Activated CD8-positive, alpha-beta memory T cell treated with anti-CD3 and anti-CD28 coated beads for 48 hours (primary cell): Measurements from ENCODE around the gene MAGI1.
"Not testable (repeated sequence)": the region's sequence is repeated elsewhere in the genome, so short reads cannot be mapped to it uniquely, and the experiment has no call there.

Experiments used
- DNase-seq, 3 experiments: peaks; one replicate each; pipeline ENCODE4 v3.0.0-alpha.2; 2020; ENCODE audit warnings: low read depth in 2 of 3, low spot score in 2 of 3

Gene MAGI1

DNA sequence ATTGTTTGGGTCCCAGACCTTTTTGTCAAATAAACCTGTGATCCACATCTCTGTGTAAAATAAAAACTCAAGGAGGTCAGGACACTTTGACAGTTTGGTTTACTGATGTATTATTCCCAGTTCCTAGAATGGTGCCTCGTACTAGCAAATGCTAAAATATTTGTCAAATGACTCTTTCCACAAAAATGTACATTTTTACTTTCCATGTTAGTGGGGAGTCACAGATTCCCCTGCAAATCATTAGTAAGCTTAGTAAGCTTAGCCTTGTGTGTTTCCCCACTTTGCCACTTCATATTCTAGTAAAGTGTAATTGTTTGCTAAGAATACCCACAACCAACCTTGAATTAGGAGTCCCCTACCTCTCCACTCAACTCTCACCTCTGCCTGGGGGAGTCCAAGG is 2.4 kb upstream of the MAGI1 start:
- DNase-seq = no peak

DNA sequence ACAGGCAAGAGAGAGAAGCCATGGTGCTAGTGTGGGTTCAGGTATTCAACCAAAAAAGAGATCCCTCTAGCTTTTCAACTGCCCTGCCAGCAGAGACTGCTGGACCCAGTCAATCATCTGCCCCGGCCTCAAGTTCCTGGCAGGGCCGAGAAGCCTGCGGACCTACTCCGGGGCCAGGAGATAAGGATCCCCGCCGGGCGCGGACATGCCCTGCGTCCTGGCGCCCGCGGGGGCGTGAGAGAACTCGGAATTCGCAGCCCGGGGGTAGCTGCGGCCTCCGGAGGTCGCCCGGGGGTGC is 821 bp upstream of the MAGI1 start:
- no peak for DNase-seq

DNA sequence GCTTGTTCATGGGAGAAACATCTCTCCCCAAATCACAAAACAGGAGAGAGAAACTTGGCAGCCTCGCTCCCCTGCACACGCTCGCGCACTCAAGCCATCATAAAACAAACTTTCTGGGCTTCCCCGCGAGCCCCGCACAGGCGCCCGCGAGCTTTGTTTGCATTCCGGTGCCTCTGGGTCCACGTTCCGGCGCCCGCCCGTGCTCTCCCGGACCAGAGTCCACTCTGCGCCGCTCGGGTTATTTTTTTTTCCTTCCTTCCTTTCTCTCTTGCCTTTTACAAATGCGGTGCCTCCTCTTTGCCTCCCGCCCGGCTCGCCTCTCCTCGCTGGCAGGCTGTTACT is 363 bp downstream of the MAGI1 start:
- no peak for DNase-seq

DNA sequence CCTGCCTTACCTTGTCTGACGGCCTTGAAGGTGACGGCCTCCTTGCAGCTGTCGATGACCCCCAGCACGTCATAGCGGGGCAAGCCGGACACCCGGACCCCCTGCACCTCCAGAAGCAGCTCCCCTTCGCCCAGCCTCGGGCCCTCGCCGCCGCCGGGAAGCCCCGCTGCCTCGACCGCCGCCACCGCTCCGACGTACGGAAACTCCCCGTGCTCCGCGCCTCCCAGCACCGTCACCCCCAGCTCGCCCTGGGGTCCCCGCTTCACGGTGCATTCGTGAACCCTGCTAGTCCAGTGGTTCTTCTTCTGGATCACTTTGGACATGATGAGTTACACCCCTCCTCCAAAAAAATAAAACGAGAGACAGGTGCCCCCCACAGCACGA is 740 bp downstream of the MAGI1 start:
- no peak for DNase-seq

DNA sequence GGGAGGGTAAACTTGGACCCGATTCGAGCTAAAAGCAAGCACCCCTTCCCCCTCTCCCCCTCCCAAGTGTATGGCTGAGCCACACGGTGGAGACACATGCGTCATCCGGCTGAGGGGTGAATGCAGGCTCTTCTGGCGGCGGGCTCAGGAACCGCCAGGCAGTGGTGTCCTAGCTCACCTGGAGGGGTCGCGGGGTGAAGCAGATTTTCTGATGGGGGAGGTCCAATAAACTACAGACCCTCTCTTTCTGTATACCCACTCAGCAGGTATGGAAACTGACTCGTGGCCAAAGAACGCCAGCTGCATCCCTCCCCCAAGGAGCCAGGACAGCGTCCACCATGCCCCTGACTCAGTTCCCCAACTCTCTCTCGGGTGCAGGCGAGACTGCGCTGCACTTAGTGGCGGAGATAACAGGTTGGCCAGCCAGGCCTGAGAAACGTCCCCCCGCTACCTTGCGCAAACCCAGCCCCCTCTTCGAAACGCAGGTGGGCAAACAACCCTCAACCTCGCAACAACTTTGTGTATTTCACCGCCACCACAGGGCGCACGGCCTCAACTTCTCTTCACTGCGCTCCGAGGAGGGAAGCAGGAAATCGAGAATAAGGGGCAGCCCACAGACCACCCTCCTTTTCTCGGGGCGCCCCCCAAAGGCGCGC is 1.3 kb downstream of the MAGI1 start:
- DNase-seq = no peak

DNA sequence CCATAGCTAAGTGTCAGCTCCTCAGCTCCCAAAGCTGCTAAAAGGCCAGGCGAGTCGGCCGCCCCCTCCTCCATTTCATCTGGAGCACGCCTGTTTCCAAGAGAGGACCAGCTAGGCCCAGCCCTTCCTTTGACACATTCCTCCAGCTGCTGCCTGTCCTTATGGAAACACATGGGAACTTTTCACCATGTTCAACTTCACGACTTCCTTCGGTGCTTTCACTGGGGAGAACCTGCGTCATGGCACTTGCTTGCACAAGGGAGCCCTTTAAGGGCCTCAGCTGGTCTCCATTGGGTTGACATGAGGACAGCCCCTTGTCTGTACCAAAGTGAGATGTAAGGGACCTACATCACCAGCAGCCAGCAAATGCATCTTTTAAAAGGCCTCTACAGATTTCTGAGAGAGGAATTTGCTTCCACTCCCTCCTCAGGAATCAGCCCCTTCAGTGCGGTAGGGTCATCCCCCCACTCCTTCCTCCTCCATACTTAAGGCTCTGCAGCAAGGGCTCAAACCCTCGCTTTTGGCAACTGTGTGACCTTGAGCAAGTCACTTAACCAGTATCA is 2.1 kb downstream of the MAGI1 start:
- DNase-seq = no peak

DNA sequence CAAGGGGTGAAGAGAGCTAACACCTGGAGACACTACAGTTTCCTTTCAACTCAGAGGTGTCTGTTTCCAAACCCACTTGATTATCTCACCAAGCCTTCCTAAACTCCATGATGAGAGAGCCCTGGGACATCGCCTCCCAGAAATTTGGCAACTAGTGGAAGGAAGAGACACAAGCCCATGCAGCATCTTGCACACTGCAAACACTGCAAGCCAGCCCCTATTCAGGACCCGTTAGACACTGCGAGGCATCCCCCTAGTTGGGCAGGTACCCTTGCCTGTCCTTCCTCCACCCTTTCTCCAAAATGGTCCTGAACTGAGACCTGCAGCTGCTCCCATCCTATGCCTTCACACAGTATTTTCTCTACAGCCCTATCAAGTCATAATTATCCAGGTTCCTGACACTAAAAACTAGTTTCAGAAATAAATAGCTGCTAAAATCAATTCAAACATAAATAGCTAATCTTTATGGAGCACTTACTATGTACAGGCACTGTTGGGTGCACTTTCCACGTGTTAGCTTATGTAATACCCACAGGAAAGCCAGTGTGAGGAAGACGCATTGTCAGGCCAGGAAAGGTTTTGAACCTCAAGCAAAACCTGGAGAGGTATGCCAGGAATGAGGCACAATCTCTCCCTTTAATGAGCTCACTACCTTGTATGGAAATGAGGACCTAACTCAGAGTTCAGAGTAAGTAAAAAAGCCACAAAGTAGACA is 2.8 kb downstream of the MAGI1 start:
- DNase-seq = no peak

DNA sequence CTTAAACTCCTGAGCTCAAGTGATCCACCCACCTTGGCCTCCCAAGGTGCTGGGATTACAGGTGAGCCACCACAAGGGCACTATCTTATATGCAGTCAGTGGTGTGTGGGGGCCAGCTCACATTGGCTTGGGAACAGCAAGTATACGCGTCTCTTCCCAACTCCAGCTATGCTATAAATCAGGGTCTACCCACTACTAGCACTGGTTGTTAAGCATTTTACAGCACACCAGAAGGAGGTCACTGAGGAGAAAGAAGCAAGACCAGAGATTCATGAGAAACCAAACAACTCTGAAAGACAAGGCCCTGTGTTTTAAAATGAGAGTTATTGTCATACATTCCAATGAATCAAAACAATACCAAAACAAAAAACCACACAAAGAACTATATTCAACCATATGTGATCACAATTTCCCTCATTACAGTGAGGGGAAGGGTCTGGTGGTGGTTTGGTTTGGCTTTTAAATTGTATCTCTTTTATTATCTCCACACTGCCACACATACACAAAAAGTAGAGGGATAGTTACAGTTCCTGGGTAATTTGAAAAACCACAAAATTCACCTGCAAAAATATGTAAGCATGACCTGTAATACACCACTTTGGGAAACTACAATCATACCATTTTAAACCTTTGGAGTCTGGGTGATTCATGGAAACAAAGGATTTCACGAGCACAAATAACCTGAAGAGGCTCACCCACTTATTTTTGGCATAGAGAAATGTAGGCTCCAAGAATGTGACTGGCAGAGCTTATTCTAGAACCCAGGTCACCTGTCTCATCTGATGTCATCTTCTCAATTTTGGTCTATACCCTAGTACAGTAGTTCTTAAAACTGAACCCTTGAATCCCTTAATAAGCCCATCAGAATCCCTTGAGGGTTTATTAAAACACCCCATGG is 5.2 kb downstream of the MAGI1 start:
- no peak for DNase-seq

DNA sequence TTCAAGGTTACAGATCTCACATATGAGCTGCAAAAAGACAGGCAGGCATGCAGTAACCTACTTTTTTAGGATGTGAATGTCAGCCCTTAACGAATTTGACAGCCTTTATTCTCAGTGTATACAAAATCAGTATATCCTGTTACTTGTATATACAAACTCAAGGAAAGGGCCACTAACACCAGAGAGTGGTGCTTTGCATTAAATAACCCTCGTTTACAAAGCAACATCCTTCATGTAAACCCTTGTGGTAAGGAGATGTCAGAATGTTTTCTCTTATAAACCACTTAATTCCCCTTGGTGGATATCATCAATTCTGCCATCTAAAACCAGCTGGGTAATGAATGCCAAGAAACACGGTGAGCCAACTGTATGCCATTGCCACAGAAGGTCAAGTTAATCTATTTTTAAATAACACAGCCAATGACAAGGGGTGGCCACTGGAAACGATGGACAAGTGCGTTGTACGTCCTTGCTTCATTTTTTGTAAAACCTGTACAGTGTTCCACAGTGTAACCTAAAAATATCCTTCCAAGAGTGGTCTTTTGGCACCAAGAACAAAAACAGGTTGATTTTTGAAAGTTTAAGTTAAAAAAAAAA is 7.5 kb downstream of the MAGI1 start:
- no peak for DNase-seq

DNA sequence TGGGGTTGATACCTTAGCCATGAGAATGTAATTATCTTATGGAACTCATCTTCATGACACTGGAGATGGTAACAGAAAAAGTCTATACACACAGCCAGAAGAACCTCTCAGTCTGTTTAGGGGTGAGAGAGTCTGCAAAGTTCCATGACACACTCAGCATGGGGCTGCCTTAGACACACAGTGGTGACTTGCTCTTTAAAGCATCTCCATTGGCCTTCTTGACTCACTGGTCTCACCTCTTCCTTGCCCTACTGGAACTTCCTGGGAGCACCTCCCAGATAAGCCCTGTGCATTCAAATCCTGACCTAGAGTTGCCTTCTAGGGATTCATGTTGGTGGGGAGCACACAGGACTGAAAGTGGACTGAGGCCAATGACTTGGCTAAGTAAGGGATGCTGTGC is 9.3 kb downstream of the MAGI1 start:
- DNase-seq = no peak

DNA sequence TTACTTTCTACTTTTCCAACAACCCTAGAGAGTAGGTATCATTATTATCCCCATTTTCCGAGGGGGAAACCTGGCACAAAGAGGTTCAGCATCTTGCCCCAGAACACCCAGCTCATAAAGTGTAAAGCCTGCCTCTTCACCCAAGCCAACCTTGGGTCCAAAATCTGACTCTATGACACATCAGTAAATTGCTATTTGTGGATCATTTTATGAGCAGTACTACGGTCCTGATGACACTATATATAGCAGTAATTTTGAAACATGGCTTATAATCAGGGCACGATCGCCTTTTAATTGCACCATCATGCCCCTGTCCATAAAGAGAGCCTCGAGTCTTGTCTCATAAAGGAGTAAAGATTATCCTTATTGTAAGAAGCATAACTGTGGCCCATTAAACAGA is 9.7 kb downstream of the MAGI1 start:
- DNase-seq = no peak

DNA sequence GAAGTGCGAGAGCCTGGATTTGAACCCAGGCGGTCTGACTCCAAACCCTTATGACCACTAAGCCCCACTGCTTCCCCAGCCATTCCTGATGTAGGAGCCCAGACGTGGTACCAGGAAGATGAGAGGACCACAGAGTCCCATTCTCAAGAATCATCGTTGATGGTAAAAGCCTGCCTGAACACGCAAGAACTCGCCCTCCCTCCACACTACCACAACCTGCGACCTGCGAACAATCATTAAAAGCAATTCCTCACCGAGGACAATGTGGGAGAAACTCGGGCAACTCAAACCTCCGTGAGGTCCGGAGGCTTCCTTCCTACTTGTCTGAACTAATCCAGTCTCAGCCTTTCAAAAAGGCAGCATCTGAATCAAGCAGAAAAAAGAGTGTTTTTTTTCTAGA is 10.3 kb downstream of the MAGI1 start:
- DNase-seq = no peak

DNA sequence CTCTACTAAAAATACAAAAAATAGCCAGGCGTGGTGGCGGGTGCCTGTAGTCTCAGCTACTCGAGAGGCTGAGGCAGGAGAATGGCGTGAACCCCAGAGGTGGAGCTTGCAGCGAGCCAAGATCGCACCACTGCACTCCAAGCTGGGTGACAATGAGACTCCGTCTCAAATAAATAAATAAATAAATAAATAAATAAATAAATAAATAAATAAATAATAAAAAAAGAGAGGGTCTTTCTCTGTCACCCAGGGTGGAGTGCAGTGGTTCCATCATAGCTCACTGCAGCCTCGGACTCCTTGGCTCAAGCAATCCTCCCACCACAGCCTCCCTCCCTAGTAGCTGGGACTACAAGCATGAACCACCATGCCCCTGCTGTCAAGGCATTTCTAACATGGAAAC is 11.6 kb downstream of the MAGI1 start:
- not testable (repeated sequence) for DNase-seq

DNA sequence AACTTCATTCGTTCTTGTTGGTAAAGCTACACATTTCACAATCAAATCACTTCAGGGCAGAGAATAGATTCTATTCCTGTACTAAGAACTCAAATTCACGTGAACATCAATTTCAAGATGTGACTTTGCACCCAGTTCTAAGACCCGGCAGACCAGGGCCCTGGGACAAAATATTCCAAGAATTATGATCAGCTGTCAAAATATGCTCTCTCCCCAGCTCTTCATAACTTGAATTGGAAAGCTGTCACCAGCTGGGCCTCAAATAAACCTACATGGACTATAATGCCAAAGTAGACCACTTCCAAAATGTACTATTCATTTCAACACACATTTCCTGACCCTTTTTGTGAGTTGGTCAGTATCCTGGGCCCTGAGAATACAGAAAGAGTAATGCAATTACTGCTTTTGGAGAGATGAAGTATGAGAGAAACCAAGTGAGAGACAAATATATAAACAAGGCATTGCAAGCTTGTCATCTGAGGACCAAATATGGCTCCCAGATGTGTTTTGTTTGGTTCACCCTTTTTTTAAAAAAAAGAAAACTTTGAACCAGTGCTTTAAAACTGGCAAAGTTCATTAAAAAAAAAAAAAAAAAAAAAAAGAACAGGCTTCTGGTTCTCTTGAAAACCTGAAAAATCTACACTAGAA is 14.9 kb downstream of the MAGI1 start:
- DNase-seq = no peak

DNA sequence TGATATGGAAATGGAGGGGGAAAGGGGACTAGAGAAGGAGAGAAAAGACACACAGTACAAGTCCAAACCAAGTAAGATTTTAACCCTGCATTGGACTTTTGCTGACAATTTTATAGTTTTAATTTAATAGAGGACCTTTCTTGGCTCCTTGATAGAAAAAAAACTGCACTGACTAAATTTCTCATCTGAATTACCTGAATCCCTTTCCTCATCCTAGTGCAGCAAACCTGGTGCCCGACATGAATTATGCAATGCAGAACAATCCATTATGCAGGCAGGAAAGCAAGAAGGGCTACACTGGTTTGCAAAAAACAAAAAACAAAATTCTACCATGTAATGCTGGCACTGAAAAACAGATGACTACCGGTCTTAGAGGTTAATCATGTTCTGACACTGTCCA is 15.5 kb downstream of the MAGI1 start:
- no peak for DNase-seq

DNA sequence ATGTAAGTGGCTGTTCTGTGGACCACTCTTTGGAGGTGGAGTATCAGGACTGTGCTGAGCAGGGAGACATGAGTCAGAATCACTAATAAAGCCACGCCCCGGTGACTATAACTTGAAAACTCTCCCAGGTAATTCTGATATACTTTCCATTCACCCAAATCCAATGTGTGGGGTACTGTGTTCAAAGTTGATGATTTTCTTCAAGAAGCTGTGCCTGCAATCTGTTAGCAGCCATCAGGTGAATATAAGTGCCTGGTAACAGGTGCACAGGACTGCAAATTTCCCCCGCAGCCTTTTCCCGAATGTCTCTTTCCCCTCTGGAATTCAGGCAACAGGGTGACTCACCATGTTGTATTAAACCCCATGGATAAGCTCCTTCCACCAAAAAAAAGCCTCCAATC is 17.0 kb downstream of the MAGI1 start:
- DNase-seq = no peak

DNA sequence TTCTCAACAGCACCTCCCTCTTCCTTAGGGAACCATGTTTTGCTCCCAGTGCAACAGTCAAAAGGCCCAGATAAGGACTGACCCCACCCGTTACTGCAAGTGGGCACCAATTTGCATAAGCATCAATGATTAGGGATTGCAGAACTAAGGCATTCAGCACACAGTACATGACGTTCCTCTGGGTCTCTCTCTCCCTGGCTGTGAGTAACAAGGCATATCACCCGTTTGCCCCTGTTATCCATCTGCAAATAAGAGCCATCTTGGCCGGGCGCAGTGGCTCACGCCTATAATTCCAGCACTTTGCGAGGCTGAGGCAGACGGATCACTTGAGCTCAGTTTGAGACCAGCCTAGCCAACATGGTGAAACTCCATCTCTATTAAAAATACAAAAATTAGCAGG is 18.8 kb downstream of the MAGI1 start:
- no peak for DNase-seq

DNA sequence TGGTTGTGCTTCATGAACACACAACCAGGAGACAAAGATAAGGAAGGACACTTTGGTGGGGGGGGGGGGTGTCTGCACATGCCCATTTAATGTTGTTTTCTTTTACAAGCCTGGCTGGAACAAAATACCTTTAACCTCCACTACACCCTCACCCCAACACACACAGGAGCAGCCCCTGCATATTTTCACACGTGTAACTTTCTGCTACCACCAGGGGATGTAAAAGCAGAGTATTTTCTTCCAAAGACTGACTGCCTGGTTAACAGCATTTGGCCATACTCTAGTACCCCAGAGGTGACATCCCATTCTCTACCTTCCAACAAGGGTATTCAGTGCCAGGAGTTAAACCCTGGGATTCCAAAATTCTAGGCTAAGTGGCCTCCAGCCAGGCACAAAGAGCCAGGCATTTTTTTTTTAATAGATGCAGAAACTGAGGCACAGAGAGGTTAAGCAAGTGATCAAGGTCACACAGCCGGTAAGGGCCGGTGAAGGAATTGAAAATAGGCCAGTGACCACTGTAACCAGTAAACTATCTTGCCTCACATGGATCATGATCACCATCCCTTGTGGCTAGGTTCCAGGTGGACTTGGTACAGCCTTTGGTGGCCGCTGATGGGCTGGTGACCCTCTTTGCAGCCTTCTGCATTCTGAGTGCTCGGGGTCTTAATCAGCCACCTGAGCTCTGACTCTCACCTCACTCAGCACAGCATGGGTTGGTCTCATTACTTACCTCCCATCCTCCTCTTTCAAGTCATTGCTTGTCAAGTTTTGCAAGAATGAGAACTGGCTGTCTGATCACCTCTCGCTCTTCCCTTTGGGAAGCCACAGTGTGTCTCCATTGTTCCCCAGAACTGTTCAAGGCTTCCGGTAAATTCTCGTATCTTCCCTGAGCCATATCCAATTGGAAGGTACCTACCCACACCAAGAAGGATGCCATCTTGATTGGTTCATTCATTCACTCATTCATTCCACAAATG is 20.4 kb downstream of the MAGI1 start:
- DNase-seq = no peak

DNA sequence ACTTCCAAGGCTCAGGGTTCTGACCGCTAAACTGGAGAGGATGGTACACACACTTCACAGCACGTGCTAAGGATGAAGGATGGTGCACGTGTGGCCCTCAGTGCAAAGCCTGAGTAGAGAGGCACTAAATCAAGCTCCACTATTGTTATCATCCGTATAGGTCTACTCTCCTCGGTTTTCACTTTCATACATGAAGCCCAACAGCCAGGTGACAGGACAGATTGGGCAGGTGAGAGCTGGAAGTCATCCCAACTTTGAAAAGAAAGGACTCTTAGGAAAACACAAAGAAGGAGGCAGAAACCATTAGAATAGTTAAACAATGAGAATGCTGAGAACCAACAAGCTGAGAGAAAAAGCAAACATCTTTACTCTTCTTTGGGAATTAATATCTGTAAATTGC is 21.1 kb downstream of the MAGI1 start:
- no peak for DNase-seq

DNA sequence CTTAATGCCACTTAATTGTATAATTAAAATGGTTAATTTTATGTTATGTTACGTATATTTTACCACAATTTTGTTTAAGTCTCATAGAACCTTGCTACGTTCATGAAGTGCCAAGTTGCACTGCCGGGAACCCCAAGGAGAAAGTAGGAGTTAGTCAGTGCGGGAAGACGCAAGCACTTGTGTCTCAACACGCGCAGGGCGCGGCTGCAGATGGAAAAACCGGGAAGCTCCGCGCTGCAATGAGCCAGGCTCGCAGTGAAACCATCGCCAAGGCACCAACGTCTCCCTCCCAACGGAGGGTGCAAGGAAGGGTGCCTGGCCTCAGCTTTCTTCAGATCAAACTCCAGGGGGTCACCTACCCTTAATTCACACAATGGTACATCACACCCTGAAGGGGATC is 21.6 kb downstream of the MAGI1 start:
- no peak for DNase-seq
